Mesodermal cell (in vitro differentiated cells): ENCODE measurements around the gene ZNF90. TPM values are rescaled to one million over a fixed set of nuclear protein-coding genes. Genes with fewer than 3 reads are reported as not detected.
"Not testable (repeated sequence)": the region's sequence is repeated elsewhere in the genome, so short reads cannot be mapped to it uniquely, and the experiment has no call there.

Experiments used
- H3K27ac ChIP-seq: 2 replicates; pipeline ENCODE4 v1.7.0; 2013; ENCODE audit warnings: mild to moderate bottlenecking, low read depth, low read length, moderate library complexity; ENCODE audit not compliant: severe bottlenecking
- H3K36me3 ChIP-seq: 2 replicates; pipeline ENCODE4 v1.7.1; 2013; ENCODE audit warnings: mild to moderate bottlenecking, low read length, moderate library complexity; ENCODE audit not compliant: control insufficient read depth, insufficient read depth
- H3K4me1 ChIP-seq: one replicate; pipeline ENCODE4 v1.7.1; 2013; ENCODE audit warnings: mild to moderate bottlenecking, low read length; ENCODE audit not compliant: insufficient read depth, control insufficient read depth, poor library complexity, severe bottlenecking
- H3K4me3 ChIP-seq: 2 replicates; pipeline ENCODE4 v1.7.0; 2013; ENCODE audit warnings: low read length, control low read depth, mild to moderate bottlenecking; ENCODE audit not compliant: insufficient read depth, poor library complexity, severe bottlenecking; ENCODE audit errors: extremely low read depth
- H3K9me3 ChIP-seq: 2 replicates; pipeline ENCODE4 v1.7.1; 2013; ENCODE audit warnings: mild to moderate bottlenecking, low read length, moderate library complexity; ENCODE audit not compliant: control insufficient read depth
- WGBS, 2 experiments: methylation state at CpG; one replicate each; pipeline ENCODE4 v1.1.5; 2013; ENCODE audit warnings: missing lambda C conversion rate in 2 of 2; ENCODE audit not compliant: insufficient coverage in 2 of 2; 5-methylcytosine and 5-hydroxymethylcytosine counted together
- polyA plus RNA-seq, 2 experiments: library from polyadenylated mRNA; stranded (reverse); fragments of 50-300 nt; gene quantifications; one replicate each; pipeline ENCODE4 v1.2.3, GENCODE V29; 2013

Gene ZNF90
- polyA plus RNA-seq (2013, experiment 1 of 2) = 8.3 TPM
- 8.0 TPM for polyA plus RNA-seq (2013, experiment 2 of 2)

GRCh38 chr19:20077791-20078463 is at the start of gene ZNF90:
Gene ZNF90, plus strand, starts transcription at chr19:20078000. Its CDS starts 133 bp downstream, at chr19:20078133.
- H3K27ac ChIP-seq = peak within 1 kb of the TSS; percentile 88
- peaks cover 13% of the 10 kb centered on the region for H3K9me3 ChIP-seq
- H3K4me3 ChIP-seq = peak within 1 kb of the TSS; percentile 73
- WGBS, 2 experiments = 0 to 1% methylated on average over 22 to 26 of the region's 28 CpGs
- peaks cover 8% of the 10 kb centered on the region for H3K4me1 ChIP-seq
- H3K36me3 ChIP-seq = peaks cover 20% of the 10 kb centered on the region

- Histone ChIP-seq H3K36me3 (peaks cover 61% of the 10 kb centered on the region), H3K4me3 (no peak overlapping the region), H3K4me1 (no peaks in the 10 kb centered on the region), H3K27ac (no peak overlapping the region), H3K9me3 (no peaks in the 10 kb centered on the region)
- WGBS, 2 experiments = 96 to 97% methylated on average over 5 to 6 of the region's 6 CpGs
These were observed 49.2 kb upstream of the ZNF90 start for GRCh38 chr19:20028611-20029010.

- Histone ChIP-seq H3K4me1 (no peaks in the 10 kb centered on the region), H3K4me3 (no peak overlapping the region), H3K27ac (no peak overlapping the region), H3K9me3 (peaks cover 10% of the 10 kb centered on the region), H3K36me3 (peaks cover 47% of the 10 kb centered on the region)
- 94 to 98% methylated on average over 4 of the region's 5 CpGs for WGBS, 2 experiments
These were observed 41.9 kb upstream of the ZNF90 start for GRCh38 chr19:20035935-20036334.

GRCh38 chr19:20038358-20039202 is 39.2 kb upstream of the ZNF90 start:
- H3K4me3 ChIP-seq = peak overlapping the region; percentile 71
- H3K27ac ChIP-seq = peak overlapping the region; percentile 99
- H3K4me1 ChIP-seq = no peaks in the 10 kb centered on the region
- H3K9me3 ChIP-seq = peaks cover 12% of the 10 kb centered on the region
- 1% methylated on average over 21 to 23 of the region's 26 CpGs for WGBS, 2 experiments
- H3K36me3 ChIP-seq = peaks cover 26% of the 10 kb centered on the region

GRCh38 chr19:20039203-20039723 is 38.5 kb upstream of the ZNF90 start, which contains the start of gene ZNF682:
Gene ZNF682, minus strand, starts transcription at chr19:20039505. Its CDS starts 160 bp downstream, at chr19:20039345.
- peak within 1 kb of the TSS; percentile 71 for H3K4me3 ChIP-seq
- peaks cover 12% of the 10 kb centered on the region for H3K9me3 ChIP-seq
- peak within 1 kb of the TSS; percentile 99 for H3K27ac ChIP-seq
- peaks cover 20% of the 10 kb centered on the region for H3K36me3 ChIP-seq
- WGBS, 2 experiments = 0 to 1% methylated on average over 17 to 19 of the region's 25 CpGs
- H3K4me1 ChIP-seq = no peaks in the 10 kb centered on the region

- H3K4me1 ChIP-seq = no peaks in the 10 kb centered on the region
- no peak overlapping the region for H3K27ac ChIP-seq
- H3K4me3 ChIP-seq = no peak overlapping the region
- H3K9me3 ChIP-seq = peaks cover 10% of the 10 kb centered on the region
- no peaks in the 10 kb centered on the region for H3K36me3 ChIP-seq
- 92 to 100% methylated on average over 1 to 2 of the region's 3 CpGs for WGBS, 2 experiments
These were observed 33.1 kb upstream of the ZNF90 start for GRCh38 chr19:20044663-20045062.

- not testable (repeated sequence) for H3K4me3 ChIP-seq, H3K4me1 ChIP-seq, H3K9me3 ChIP-seq, H3K27ac ChIP-seq, H3K36me3 ChIP-seq
- WGBS, 2 experiments = 70 to 83% methylated on average over 1 to 4 of the region's 5 CpGs
These were observed 32.1 kb upstream of the ZNF90 start for GRCh38 chr19:20045742-20046141.

- no peaks in the 10 kb centered on the region for H3K36me3 ChIP-seq
- peaks cover 3% of the 10 kb centered on the region for H3K9me3 ChIP-seq
- peak overlapping the region; percentile 66 for H3K4me3 ChIP-seq
- no peaks in the 10 kb centered on the region for H3K4me1 ChIP-seq
- 2% methylated on average over 36 to 40 of the region's 43 CpGs for WGBS, 2 experiments
- H3K27ac ChIP-seq = peak overlapping the region; percentile 87
These were observed 25.7 kb upstream of the ZNF90 start for GRCh38 chr19:20051841-20052768.

GRCh38 chr19:20058738-20059137 is 19.1 kb upstream of the ZNF90 start:
- H3K9me3 ChIP-seq, H3K4me1 ChIP-seq, H3K4me3 ChIP-seq, H3K27ac ChIP-seq, H3K36me3 ChIP-seq: not testable (repeated sequence)

- no peak overlapping the region for H3K4me3 ChIP-seq
- no CpG with 5 or more reads among the region's 1 CpG for WGBS, 2 experiments
These were observed 17.5 kb upstream of the ZNF90 start for GRCh38 chr19:20060282-20060681.

More at GRCh38 chr19:20060282-20060681, 17.5 kb upstream of the ZNF90 start:
- no peaks in the 10 kb centered on the region for H3K4me1 ChIP-seq
- H3K9me3 ChIP-seq = no peaks in the 10 kb centered on the region
- no peak overlapping the region for H3K27ac ChIP-seq
- H3K36me3 ChIP-seq = no peaks in the 10 kb centered on the region
